Measurements from ENCODE around the gene FASN.

The FASN gene

DNA sequence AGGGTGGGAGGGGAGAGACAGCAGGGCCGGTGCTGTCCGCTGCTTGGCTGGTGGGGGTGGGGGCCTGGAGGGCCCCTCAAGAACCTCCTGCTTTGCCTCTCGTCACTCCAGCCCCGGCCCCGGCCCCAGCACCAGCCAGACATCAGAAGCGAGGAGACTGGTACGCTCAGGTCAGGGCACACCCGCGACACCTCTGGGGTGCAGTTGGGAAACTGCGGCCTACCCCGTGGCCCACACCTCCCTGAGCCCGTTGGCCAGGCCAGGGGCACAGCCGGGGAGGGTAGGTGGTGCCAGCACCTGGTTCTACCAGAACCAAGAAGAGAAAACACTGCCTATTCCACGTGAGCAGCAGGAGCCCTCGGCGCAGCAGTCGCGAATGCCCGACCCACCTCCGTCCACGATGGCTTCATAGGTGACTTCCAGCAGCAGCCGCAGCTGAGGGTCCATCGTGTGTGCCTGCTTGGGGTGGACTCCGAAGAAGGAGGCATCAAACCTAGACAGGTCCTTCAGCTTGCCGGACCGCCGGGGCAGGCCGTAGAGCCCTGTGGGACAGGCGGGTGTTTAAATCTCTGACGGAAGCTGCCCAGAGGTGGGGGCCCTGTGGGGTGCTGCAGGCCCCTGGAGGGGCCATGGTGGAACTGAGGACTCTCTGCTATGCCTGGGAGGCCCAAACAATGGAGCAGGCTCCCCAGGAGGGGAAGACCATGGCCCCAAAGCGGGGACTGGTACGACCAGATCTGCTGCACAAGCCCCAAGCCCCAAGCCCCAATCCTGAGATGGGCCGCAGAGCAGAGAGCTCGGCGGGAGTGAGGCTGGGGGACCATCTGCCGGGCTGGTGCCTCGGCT, 2.9 kb downstream of the FASN start:
- Histone ChIP-seq H3K27ac (ENCODE audit: low read depth, low read length) (no peak overlapping the region), H3K4me3 (ENCODE audit: low read length) (no peak overlapping the region), H3K9ac (ENCODE audit: low read length) (no peak overlapping the region), H3K4me1 (ENCODE audit: control insufficient read depth, insufficient read depth, low read length) (peaks cover 15% of the 10 kb centered on the region), H3K27me3 (ENCODE audit: control insufficient read depth, insufficient read depth, low read length) (no peaks in the 10 kb centered on the region), H3K36me3 (ENCODE audit: control insufficient read depth, insufficient read depth, low read length) (peaks cover 12% of the 10 kb centered on the region)

DNA sequence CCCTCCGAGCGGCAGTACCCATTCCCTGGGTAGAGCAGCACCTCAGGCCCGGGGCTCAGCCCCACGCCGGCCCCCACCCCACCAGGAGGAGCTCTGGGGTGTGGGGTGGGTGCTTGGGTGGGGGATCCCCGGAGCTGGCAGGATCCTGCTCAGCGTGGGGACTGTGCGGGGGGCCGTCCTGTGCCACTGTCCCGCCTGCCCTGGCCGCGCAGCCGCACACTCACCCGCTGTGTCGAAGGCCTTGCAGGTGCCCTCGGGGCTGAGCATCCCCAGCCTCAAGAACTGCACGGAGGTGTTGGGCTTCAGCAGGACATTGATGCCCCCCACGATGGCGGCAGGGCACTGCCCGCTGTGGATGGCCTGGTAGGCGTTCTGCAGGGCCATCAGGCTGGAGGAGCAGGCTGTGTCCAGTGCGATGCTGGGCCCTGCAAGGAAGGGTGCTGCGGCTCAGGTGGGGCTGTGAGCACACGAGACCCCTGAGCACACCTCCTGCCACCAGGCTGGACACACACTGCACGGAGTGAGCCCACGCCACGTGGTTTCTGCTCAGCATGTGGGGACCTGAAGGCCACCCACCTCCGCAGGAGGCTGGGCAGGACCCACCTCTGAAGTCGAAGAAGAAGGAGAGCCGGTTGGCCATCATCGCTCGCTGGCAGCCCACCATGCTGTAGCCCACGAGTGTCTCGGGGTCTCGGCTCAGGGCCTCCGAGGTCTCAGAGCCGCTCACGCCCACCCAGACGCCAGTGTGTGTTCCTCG, 4.9 kb downstream of the FASN start:
- H3K36me3 ChIP-seq (ENCODE audit: control insufficient read depth, insufficient read depth, low read length): peaks cover 22% of the 10 kb centered on the region
- H3K27me3 ChIP-seq (ENCODE audit: control insufficient read depth, insufficient read depth, low read length): no peaks in the 10 kb centered on the region
- no peak overlapping the region for H3K9ac ChIP-seq (ENCODE audit: low read length)
- H3K4me3 ChIP-seq (ENCODE audit: low read length): no peak overlapping the region
- no peak overlapping the region for H3K27ac ChIP-seq (ENCODE audit: low read depth, low read length)
- H3K4me1 ChIP-seq (ENCODE audit: control insufficient read depth, insufficient read depth, low read length): peaks cover 9% of the 10 kb centered on the region

DNA sequence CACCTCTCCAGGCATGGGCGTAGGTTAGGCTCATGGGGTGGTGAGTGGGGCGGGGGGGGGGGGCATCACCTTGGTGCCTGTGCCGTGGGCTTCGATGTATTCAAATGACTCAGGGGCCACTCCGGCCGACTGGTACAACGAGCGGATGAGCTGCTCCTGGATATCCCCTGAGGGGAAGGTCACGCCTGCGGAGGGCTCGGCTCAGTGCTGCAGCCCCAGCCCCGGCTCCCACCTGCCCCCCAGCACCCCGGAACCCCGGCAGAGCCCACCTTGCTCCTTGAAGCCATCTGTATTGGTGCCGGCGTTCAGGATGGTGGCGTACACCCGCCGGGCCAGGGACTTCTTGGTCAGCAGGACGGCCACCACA, 5.4 kb downstream of the FASN start:
- Histone ChIP-seq H3K4me1 (ENCODE audit: control insufficient read depth, insufficient read depth, low read length) (peaks cover 9% of the 10 kb centered on the region), H3K36me3 (ENCODE audit: control insufficient read depth, insufficient read depth, low read length) (peaks cover 24% of the 10 kb centered on the region), H3K27ac (ENCODE audit: low read depth, low read length) (no peak overlapping the region), H3K27me3 (ENCODE audit: control insufficient read depth, insufficient read depth, low read length) (no peaks in the 10 kb centered on the region), H3K9ac (ENCODE audit: low read length) (no peak overlapping the region), H3K4me3 (ENCODE audit: low read length) (no peak overlapping the region)

DNA sequence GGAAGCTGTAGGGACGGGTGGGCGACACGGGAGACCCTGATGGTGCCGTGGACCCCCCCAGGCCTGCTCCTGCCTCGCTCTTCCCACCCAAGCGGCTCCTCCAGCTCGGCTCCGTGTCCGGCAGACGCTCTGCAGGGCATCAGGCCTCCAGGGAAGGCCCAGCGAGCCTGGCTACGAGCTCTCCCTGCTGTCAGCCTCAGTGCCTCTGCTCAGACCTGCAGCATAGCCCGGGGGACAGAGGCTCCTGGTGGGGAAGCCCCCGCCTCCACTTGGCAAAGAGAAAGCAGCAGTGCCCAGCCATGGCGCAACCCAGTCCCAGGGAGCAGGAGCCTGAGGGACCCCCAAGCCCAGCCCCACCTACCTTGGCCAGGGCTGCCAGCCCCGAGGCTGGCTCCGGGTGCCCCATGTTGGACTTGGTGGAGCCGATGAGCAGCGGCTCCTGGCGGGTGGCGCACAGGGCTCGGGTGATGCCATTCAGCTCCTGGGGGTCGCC, 5.9 kb downstream of the FASN start:
- peaks cover 28% of the 10 kb centered on the region for H3K36me3 ChIP-seq (ENCODE audit: control insufficient read depth, insufficient read depth, low read length)
- peaks cover 9% of the 10 kb centered on the region for H3K4me1 ChIP-seq (ENCODE audit: control insufficient read depth, insufficient read depth, low read length)

DNA sequence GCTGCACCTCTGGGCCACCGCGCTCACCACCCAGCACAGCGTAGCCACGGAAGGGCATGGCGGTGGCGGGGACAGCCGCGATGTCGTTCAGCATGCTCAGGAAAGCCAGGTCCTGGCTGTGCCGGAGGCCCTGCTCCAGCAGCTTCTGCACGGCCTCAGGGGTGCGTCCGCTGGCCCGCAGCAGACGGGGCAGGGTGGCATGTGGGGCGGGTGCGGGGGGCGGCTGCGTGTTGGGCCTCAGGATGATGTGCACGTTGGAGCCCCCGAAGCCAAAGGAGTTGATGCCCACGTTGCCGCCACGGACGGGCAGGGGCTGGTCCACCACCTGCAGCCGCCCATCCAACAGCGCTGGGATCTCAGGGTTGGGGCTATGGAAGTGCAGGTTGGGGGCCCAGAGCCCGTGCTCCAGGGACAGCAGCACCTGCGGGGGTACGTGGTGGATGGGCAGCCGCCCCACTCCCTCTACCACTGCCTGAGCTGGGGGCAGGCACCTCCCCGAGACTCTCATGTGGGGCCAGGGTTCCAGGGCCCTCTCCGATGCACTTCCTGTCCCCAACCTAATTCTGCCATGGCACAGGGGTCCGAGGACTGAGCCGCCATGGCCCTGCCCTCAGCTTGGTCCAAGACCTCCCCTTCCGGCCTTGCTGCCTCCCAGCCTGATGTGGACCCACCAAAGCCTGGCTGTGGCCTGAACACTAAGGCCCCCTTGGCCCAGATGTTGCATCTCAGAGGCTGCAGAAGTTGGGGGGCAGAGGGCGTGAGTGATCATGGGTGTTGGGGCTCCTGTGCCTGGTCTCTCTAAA, 6.6 kb downstream of the FASN start:
- Histone ChIP-seq H3K36me3 (ENCODE audit: control insufficient read depth, insufficient read depth, low read length) (peaks cover 28% of the 10 kb centered on the region), H3K4me3 (ENCODE audit: low read length) (no peak overlapping the region), H3K9ac (ENCODE audit: low read length) (no peak overlapping the region), H3K27me3 (ENCODE audit: control insufficient read depth, insufficient read depth, low read length) (no peaks in the 10 kb centered on the region), H3K27ac (ENCODE audit: low read depth, low read length) (no peak overlapping the region), H3K4me1 (ENCODE audit: control insufficient read depth, insufficient read depth, low read length) (peaks cover 3% of the 10 kb centered on the region)

More for the DNA sequence above, 5.9 kb downstream of the FASN start:
- Histone ChIP-seq H3K9ac (ENCODE audit: low read length) (no peak overlapping the region), H3K4me3 (ENCODE audit: low read length) (no peak overlapping the region), H3K27ac (ENCODE audit: low read depth, low read length) (no peak overlapping the region), H3K27me3 (ENCODE audit: control insufficient read depth, insufficient read depth, low read length) (no peaks in the 10 kb centered on the region)

DNA sequence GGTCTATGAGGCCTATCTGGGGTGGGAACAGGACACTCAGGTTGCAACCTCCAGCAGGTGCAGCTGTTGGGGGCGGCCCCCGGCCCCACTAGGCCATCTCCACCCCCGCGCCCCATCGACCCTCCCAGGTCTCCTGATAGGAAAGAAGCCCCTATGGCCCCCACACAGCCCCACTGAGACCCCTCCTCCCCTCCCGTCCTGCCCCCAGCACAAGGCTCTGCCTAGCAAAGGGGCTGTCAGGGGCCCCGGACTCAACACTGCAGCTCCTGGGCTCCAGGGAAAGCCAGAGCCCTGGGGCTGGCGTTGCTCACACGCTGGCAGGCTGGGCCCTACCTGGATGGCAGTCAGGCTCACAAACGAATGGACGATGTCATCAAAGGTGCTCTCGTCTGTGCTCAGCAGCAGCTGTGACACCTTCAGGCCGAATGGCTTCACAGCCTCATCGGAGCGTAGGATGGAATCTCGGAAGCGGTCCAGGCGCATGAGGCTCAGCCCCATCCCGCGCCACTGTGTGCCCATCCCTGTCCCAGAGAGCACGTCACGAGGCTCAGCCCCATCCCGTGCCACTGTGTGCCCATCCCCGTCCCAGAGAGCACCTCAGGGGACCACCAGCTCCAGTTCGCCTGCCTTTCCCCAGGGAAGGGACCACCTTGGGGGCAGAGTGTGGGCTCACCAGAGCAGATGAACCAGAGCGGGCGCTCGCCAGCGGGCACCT, 7.3 kb downstream of the FASN start:
- Histone ChIP-seq H3K9ac (ENCODE audit: low read length) (no peak overlapping the region), H3K27ac (ENCODE audit: low read depth, low read length) (no peak overlapping the region), H3K4me3 (ENCODE audit: low read length) (no peak overlapping the region), H3K4me1 (ENCODE audit: control insufficient read depth, insufficient read depth, low read length) (no peaks in the 10 kb centered on the region), H3K36me3 (ENCODE audit: control insufficient read depth, insufficient read depth, low read length) (peaks cover 28% of the 10 kb centered on the region), H3K27me3 (ENCODE audit: control insufficient read depth, insufficient read depth, low read length) (no peaks in the 10 kb centered on the region)

DNA sequence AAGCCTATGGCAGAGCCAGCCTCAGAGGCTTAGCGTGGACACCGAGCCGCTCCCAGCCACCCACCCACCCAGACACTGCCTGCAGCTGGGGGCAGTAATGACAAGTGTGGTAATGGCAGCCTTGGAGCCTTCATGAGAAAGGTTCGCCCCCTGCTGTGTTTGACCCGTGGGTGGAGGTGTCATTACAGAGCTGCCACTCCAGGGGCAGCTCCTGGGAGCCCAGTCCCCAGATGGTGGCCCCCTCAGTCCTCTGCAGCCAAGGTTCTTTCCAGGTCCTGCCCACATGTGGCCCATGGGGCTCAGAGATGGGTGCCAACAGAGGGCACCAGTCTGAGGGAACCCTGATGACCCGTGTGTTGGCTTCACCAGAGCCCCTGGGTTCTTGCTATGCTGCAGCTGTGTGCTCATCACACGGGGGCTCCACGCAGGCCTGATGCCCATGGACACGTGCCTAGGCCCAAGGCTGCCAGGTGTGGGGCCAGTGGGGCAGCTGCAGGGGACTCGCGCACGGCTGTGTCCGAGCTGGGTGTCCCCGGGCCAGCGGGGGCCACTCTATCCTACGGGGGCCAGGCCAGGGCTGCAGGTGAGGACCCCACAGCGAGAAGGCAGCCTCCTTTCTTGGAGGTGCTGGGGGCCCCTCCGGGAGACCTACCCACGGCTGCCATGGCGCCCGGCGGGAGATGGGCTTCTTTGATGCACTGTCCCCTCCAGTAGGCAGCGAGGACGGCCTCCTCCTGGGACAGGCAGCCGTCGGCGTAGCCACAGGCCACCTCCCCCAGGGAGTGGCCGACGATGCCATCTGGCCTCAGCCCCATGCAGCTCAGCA, 8.1 kb downstream of the FASN start:
- Histone ChIP-seq H3K27me3 (ENCODE audit: control insufficient read depth, insufficient read depth, low read length) (no peaks in the 10 kb centered on the region), H3K36me3 (ENCODE audit: control insufficient read depth, insufficient read depth, low read length) (peaks cover 30% of the 10 kb centered on the region), H3K27ac (ENCODE audit: low read depth, low read length) (no peak overlapping the region), H3K4me1 (ENCODE audit: control insufficient read depth, insufficient read depth, low read length) (no peaks in the 10 kb centered on the region), H3K9ac (ENCODE audit: low read length) (no peak overlapping the region), H3K4me3 (ENCODE audit: low read length) (no peak overlapping the region)

DNA sequence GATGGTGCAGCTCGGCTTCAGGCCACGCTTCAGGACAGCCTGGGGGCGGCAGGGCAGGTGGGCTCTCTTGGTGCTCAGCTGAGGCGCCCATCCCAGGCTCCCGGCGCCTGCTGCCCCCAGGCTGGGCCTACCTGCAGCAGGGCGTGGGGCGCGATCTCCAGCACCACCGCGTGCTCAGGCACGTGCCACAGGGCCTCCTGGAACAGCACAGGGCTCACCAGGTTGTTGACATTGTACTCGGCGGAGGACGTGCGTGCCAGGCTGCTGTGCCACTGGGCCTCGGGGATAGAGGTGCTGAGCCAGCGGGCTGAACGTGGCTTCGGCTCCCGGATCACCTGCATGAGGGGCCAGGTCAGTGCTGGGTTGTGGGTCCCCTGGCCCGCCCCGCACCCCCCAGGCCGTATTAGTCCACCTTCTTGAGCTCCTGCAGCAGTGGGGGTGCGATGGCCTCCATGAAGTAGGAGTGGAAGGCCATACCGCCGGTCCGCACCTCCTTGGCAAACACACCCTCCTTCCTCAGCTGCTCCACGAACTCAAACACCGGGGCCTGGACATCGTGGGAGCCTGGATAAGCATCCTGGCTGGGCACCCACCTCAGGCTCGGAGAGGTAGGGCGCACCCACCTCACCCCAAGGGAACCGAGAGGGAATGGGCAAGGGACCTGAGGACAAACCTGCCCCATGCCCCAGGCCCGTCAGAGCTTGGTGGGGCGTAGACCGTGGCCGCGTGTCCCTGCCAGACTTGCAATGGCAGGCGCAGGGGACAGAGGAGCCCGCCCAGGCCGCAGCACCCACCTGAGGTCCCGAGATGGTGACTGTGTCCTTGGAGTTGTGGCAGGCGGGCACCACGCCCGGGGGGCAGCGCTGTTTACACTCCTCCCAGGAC, 9.0 kb downstream of the FASN start:
- Histone ChIP-seq H3K27ac (ENCODE audit: low read depth, low read length) (no peak overlapping the region), H3K27me3 (ENCODE audit: control insufficient read depth, insufficient read depth, low read length) (no peaks in the 10 kb centered on the region), H3K4me3 (ENCODE audit: low read length) (no peak overlapping the region), H3K9ac (ENCODE audit: low read length) (no peak overlapping the region), H3K4me1 (ENCODE audit: control insufficient read depth, insufficient read depth, low read length) (no peaks in the 10 kb centered on the region), H3K36me3 (ENCODE audit: control insufficient read depth, insufficient read depth, low read length) (peaks cover 33% of the 10 kb centered on the region)

DNA sequence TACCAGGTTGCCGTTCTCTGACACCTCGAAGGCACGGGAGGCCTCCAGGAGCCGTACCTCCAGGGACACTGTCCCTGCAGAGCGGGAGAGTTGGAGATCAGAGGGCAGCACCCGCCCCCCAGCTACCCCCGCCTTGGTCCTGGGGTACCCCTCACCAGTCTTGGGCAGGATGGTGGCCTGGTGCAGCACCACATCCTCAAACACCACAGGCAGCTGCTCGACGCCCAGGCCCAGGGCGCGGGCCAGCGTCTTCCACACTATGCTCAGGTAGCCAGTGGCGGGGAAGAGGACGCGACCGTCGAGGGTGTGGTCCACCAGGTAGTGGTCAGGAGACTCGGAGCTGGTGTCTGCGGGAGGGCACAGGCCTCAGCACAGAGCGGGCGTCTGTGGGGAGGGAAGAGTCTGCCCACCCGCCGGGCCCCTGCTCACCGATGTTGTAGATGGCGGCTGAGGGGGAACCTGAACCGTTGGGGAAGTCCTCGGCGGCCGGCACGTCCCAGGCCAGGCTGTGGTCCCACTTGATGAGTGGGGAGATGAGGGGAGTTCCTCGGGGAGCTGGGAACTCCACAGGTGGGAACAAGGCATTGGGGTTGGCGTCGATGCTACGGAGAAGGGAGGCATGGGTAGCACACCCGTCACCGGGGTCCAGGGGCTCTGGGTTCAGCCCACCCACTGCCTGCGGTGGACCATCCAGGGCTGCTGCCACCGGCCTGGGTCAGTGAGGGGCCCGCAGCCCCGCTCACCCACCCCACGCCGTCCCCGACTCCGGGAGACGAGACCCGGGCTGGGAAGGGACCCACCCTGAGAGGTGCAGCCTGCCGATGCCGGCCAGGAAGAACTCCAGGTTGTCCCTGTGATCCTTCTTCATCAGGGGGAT, 9.8 kb downstream of the FASN start:
- H3K4me3 ChIP-seq (ENCODE audit: low read length): no peak overlapping the region
- H3K36me3 ChIP-seq (ENCODE audit: control insufficient read depth, insufficient read depth, low read length): peaks cover 29% of the 10 kb centered on the region
- no peaks in the 10 kb centered on the region for H3K27me3 ChIP-seq (ENCODE audit: control insufficient read depth, insufficient read depth, low read length)
- no peak overlapping the region for H3K27ac ChIP-seq (ENCODE audit: low read depth, low read length)
- no peaks in the 10 kb centered on the region for H3K4me1 ChIP-seq (ENCODE audit: control insufficient read depth, insufficient read depth, low read length)
- no peak overlapping the region for H3K9ac ChIP-seq (ENCODE audit: low read length)

Measured in rectal smooth muscle tissue (tissue), 1 donor.